Hepatocyte (in vitro differentiated cells): ENCODE measurements around the gene ELOVL5. TPM values are rescaled to one million over a fixed set of nuclear protein-coding genes. Genes with fewer than 3 reads are reported as not detected.

ENCODE experiments used
- DNase-seq: peaks from one replicate; pipeline ENCODE4 v3.0.0-alpha.2; 2016; ENCODE audit warnings: low spot score
- H2AFZ ChIP-seq: fragments of 200-600 bp; sonication (generic); 2 replicates; pipeline ENCODE4 v1.6.0; 2016; ENCODE audit warnings: antibody characterized with exemption, mild to moderate bottlenecking
- H3K27ac ChIP-seq: fragments of 200-600 bp; sonication (generic); 2 replicates; pipeline ENCODE4 v1.5.1; 2016; ENCODE audit warnings: mild to moderate bottlenecking
- H3K27me3 ChIP-seq: fragments of 200-600 bp; sonication (generic); 2 replicates; pipeline ENCODE4 v1.6.1; 2016
- H3K36me3 ChIP-seq: fragments of 200-600 bp; sonication (generic); replicated peaks from 2 replicates; pipeline ENCODE4 v1.5.1; 2016; ENCODE audit warnings: low read depth; ENCODE audit not compliant: insufficient read depth
- H3K4me1 ChIP-seq: fragments of 200-600 bp; sonication (generic); 2 replicates; pipeline ENCODE4 v1.5.1; 2016; ENCODE audit warnings: mild to moderate bottlenecking, moderate library complexity; ENCODE audit not compliant: insufficient read depth
- H3K4me2 ChIP-seq: fragments of 200-600 bp; sonication (generic); 2 replicates; pipeline ENCODE4 v1.6.0; 2016
- H3K4me3 ChIP-seq: fragments of 200-600 bp; sonication (generic); 2 replicates; pipeline ENCODE4 v1.5.1; 2016; ENCODE audit warnings: mild to moderate bottlenecking
- H3K79me2 ChIP-seq: fragments of 200-600 bp; sonication (generic); 2 replicates; pipeline ENCODE4 v1.6.0; 2017; ENCODE audit warnings: mild to moderate bottlenecking
- H3K9me2 ChIP-seq: fragments of 200-600 bp; sonication (generic); replicated peaks from 2 replicates; pipeline ENCODE4 v1.6.0; 2017; ENCODE audit warnings: mild to moderate bottlenecking; ENCODE audit not compliant: insufficient read depth
- H3K9me3 ChIP-seq: fragments of 200-600 bp; sonication (generic); 2 replicates; pipeline ENCODE4 v1.5.1; 2016; ENCODE audit warnings: low read depth, mild to moderate bottlenecking
- H4K20me1 ChIP-seq: fragments of 200-600 bp; sonication (generic); 2 replicates; pipeline ENCODE4 v1.6.0; 2016; ENCODE audit warnings: mild to moderate bottlenecking; ENCODE audit not compliant: insufficient read depth, poor library complexity, severe bottlenecking
- EZH2 ChIP-seq: fragments of 200-600 bp; sonication (generic); IDR thresholded peaks from 2 replicates; pipeline ENCODE4 v1.6.1; 2016; ENCODE audit warnings: antibody characterized with exemption, mild to moderate bottlenecking, borderline replicate concordance
- EZH2phosphoT487 ChIP-seq: fragments of 200-600 bp; sonication (generic); IDR thresholded peaks from one replicate; pipeline ENCODE4 v1.6.1; 2018; ENCODE audit warnings: antibody characterized with exemption, mild to moderate bottlenecking, low read depth, moderate library complexity; ENCODE audit not compliant: unreplicated experiment, severe bottlenecking
- WGBS: methylation state at CpG from one replicate; pipeline ENCODE4 v1.1.6; 2016; ENCODE audit warnings: low lambda C conversion rate; ENCODE audit errors: missing lambda C conversion rate; 5-methylcytosine and 5-hydroxymethylcytosine counted together
- polyA plus RNA-seq: library from polyadenylated mRNA; unstranded; fragments of >200 nt; fragmentation: Nextera tagmentation; extraction: Ambion mirVana; gene quantifications from 2 replicates; pipeline ENCODE4 v1.2.1, GENCODE V29; 2016
- total RNA-seq: library from RNA; depleted of rRNA; stranded (reverse); fragments of >200 nt; gene quantifications from 2 replicates; pipeline ENCODE4 v1.2.3, GENCODE V29; 2014
- TF ChIP-seq, protein P1 (sequence below): fragments of 200-600 bp; sonication (generic); IDR thresholded peaks from 2 replicates; pipeline ENCODE4 v1.5.1; 2016; ENCODE audit warnings: antibody characterized with exemption, mild to moderate bottlenecking; ENCODE audit not compliant: poor library complexity

Gene ELOVL5
- total and polyA plus RNA-seq, 2 experiments from 2014 or later: 144 to 156 TPM

DNA sequence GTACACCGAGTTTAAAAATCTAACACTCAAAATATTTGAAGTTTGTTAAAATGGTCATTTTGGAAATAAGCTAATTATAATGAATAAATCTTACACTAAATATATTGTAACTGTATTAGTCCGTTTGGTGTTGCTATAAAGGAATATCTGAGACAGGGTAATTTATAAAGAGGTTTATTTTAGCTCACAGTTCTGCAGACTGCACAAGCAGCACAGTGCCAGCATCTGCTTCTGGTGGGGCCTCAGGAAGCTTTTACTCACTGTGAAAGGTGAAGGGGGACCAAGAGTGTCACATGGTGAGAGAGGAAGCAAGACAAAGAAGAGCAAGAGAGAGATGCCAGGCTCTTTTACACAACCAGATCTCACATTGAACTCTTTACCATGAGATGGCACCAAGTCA is 17.1 kb downstream of the ELOVL5 start:
- Histone ChIP-seq H3K9me2 (no peaks in the 10 kb centered on the region), H3K27ac (no peak overlapping the region), H4K20me1 (peaks cover 39% of the 10 kb centered on the region), H3K4me1 (peaks cover 10% of the 10 kb centered on the region), H3K79me2 (peaks cover 96% of the 10 kb centered on the region), H3K36me3 (no peaks in the 10 kb centered on the region), H2AFZ (no peak overlapping the region), H3K4me3 (no peak overlapping the region), H3K27me3 (no peaks in the 10 kb centered on the region), H3K9me3 (no peaks in the 10 kb centered on the region), H3K4me2 (no peak overlapping the region)
- no peak for TF ChIP-seq EZH2
- no peak for TF ChIP-seq EZH2phosphoT487
- TF ChIP-seq, protein P1, sequence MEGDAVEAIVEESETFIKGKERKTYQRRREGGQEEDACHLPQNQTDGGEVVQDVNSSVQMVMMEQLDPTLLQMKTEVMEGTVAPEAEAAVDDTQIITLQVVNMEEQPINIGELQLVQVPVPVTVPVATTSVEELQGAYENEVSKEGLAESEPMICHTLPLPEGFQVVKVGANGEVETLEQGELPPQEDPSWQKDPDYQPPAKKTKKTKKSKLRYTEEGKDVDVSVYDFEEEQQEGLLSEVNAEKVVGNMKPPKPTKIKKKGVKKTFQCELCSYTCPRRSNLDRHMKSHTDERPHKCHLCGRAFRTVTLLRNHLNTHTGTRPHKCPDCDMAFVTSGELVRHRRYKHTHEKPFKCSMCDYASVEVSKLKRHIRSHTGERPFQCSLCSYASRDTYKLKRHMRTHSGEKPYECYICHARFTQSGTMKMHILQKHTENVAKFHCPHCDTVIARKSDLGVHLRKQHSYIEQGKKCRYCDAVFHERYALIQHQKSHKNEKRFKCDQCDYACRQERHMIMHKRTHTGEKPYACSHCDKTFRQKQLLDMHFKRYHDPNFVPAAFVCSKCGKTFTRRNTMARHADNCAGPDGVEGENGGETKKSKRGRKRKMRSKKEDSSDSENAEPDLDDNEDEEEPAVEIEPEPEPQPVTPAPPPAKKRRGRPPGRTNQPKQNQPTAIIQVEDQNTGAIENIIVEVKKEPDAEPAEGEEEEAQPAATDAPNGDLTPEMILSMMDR: no peak
- 98% methylated on average over 2 of the region's 2 CpGs for WGBS
- no peak for DNase-seq

- Histone ChIP-seq H3K27ac (no peak overlapping the region), H4K20me1 (peaks cover 24% of the 10 kb centered on the region), H3K9me2 (no peaks in the 10 kb centered on the region), H3K9me3 (no peaks in the 10 kb centered on the region), H3K4me2 (no peak overlapping the region), H2AFZ (no peak overlapping the region), H3K4me1 (peaks cover 10% of the 10 kb centered on the region), H3K4me3 (no peak overlapping the region), H3K27me3 (no peaks in the 10 kb centered on the region), H3K79me2 (peaks cover 92% of the 10 kb centered on the region), H3K36me3 (no peaks in the 10 kb centered on the region)
- 98% methylated on average over 1 of the region's 1 CpG for WGBS
- no peak for DNase-seq
- TF ChIP-seq, protein P1: no peak
- TF ChIP-seq EZH2phosphoT487 (no peak), EZH2 (no peak)
Observed at GRCh38 chr6:53330137-53330536, 18.6 kb downstream of the ELOVL5 start.

GRCh38 chr6:53328375-53328774 is 20.4 kb downstream of the ELOVL5 start:
- no peak for DNase-seq
- Histone ChIP-seq H3K4me1 (peaks cover 10% of the 10 kb centered on the region), H2AFZ (no peak overlapping the region), H3K79me2 (peaks cover 92% of the 10 kb centered on the region), H3K4me2 (no peak overlapping the region), H3K9me3 (no peaks in the 10 kb centered on the region), H3K27me3 (no peaks in the 10 kb centered on the region), H4K20me1 (peaks cover 10% of the 10 kb centered on the region), H3K36me3 (no peaks in the 10 kb centered on the region), H3K9me2 (no peaks in the 10 kb centered on the region), H3K27ac (no peak overlapping the region), H3K4me3 (no peak overlapping the region)
- no peak for TF ChIP-seq EZH2phosphoT487
- TF ChIP-seq EZH2: no peak

DNA sequence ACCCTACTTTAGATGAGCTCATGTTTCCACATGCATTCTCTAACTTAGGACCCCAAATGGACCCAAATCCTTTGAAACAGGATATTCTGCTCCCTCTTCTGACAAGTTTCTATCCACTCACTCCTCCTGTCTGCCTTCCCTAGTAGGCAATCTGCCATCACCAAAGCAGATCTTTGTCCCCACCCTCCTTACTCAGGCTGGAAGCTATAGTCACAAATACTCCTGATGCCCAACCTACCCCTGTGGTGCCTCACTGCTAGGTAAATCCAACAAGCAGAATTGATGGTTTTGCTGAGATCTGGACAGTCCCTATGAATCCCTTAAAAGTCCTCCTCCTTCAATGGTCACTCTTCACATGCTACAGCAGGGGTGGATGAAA is 21.7 kb downstream of the ELOVL5 start:
- peaks cover 13% of the 10 kb centered on the region for H4K20me1 ChIP-seq
- no peak for DNase-seq
- H3K4me3 ChIP-seq: no peak overlapping the region
- H3K27me3 ChIP-seq: no peaks in the 10 kb centered on the region
- no peaks in the 10 kb centered on the region for H3K9me3 ChIP-seq
- H3K79me2 ChIP-seq: peaks cover 92% of the 10 kb centered on the region
- peaks cover 15% of the 10 kb centered on the region for H3K4me1 ChIP-seq
- no peaks in the 10 kb centered on the region for H3K36me3 ChIP-seq
- H3K4me2 ChIP-seq: peak overlapping the region; percentile 34
- no peaks in the 10 kb centered on the region for H3K9me2 ChIP-seq
- TF ChIP-seq EZH2 (no peak), EZH2phosphoT487 (no peak)
- TF ChIP-seq, protein P1: no peak
- no peak overlapping the region for H2AFZ ChIP-seq
- peak overlapping the region; percentile 25 for H3K27ac ChIP-seq
